Mononuclear cell (primary cell): ENCODE measurements around the gene MYOZ2. TPM values are rescaled to one million over a fixed set of nuclear protein-coding genes. Genes with fewer than 3 reads are reported as not detected.

Source experiments
- H3K27me3 ChIP-seq: 2 replicates; pipeline ENCODE4 v1.6.0; 2011; ENCODE audit warnings: low read length, control low read depth; ENCODE audit not compliant: insufficient read depth
- H3K4me1 ChIP-seq: 2 replicates; pipeline ENCODE4 v1.5.1; 2011; ENCODE audit warnings: mild to moderate bottlenecking, low read length, control low read depth; ENCODE audit not compliant: insufficient read depth
- H3K4me3 ChIP-seq: 2 replicates; pipeline ENCODE4 v1.5.1; 2011; ENCODE audit warnings: mild to moderate bottlenecking, low read length, moderate library complexity
- H3K9me3 ChIP-seq: 2 replicates; pipeline ENCODE4 v1.5.1; 2011; ENCODE audit warnings: low read depth, mild to moderate bottlenecking, control low read depth, low read length
- total RNA-seq: library from RNA; depleted of rRNA; stranded (reverse); fragments of >200 nt; gene quantifications from one replicate; pipeline ENCODE4 v1.2.3, GENCODE V29; 2012

Gene MYOZ2
- total RNA-seq, 1 donor = not detected

DNA sequence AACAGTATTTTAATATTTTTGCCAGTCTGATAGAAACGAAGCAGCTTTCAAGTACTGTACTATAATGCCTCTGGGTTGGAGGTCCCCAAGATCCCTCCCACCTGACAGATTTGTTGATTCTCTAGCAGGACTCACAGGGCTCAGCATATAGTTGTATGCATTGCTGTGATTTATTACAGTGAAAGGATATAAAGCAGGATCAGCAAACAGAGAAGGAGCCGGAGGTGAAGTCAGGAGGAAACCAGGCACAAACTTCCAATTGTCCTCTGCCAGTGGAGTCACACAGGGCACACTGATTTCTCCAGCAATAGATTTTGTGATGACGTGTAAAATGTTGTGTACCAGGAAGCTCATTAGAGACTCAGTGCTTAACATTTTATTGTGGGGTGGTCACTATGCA is 95.9 kb downstream of the MYOZ2 start:
- Histone ChIP-seq H3K27me3 (no peaks in the 10 kb centered on the region), H3K4me1 (peaks cover 6% of the 10 kb centered on the region), H3K9me3 (no peaks in the 10 kb centered on the region), H3K4me3 (no peak overlapping the region)

GRCh38 chr4:119232286-119232685 is 96.7 kb downstream of the MYOZ2 start:
- Histone ChIP-seq H3K27me3 (no peaks in the 10 kb centered on the region), H3K9me3 (no peaks in the 10 kb centered on the region), H3K4me3 (no peak overlapping the region), H3K4me1 (peaks cover 6% of the 10 kb centered on the region)

DNA sequence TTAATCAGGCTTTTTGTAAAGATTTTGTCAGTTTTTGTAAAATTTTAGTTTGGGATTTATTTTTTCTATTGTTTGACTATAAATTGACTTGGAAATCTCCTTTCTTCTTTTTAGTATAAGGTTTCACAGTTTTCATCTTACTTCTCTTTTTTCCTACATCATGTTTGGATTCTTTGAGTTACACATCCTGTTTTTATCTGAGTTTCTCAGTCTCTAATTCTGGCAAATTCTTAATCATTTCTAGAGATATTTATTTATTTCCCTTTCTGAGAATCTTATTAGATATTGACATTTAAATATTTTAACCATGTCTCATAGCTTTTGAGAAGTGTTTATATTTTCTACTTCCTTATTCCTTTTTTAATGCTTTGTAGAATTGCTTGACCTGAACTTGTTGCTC is 97.6 kb downstream of the MYOZ2 start:
- Histone ChIP-seq H3K9me3 (no peaks in the 10 kb centered on the region), H3K27me3 (no peaks in the 10 kb centered on the region), H3K4me3 (no peak overlapping the region), H3K4me1 (peaks cover 6% of the 10 kb centered on the region)

GRCh38 chr4:119233750-119234149 is 98.1 kb downstream of the MYOZ2 start:
- no peak overlapping the region for H3K4me3 ChIP-seq
- peaks cover 6% of the 10 kb centered on the region for H3K4me1 ChIP-seq
- no peaks in the 10 kb centered on the region for H3K9me3 ChIP-seq
- H3K27me3 ChIP-seq = no peaks in the 10 kb centered on the region

- H3K4me3 ChIP-seq = no peak overlapping the region
- no peaks in the 10 kb centered on the region for H3K9me3 ChIP-seq
Observed at GRCh38 chr4:119237201-119237600, 101.6 kb downstream of the MYOZ2 start.

More at GRCh38 chr4:119237201-119237600, 101.6 kb downstream of the MYOZ2 start:
- H3K4me1 ChIP-seq = peaks cover 6% of the 10 kb centered on the region
- no peaks in the 10 kb centered on the region for H3K27me3 ChIP-seq

Other genes starting within 250 kb of the MYOZ2 start
- gene SYNPO2, start 247.0 kb upstream of the MYOZ2 start, total RNA-seq = 2.9 TPM
- 20.1 TPM for gene USP53, start 76.9 kb downstream of the MYOZ2 start, total RNA-seq
- gene FABP2, start 186.3 kb downstream of the MYOZ2 start, total RNA-seq = not detected